Measurements from ENCODE around the gene DAAM2. TPM values are rescaled to one million over a fixed set of nuclear protein-coding genes. Genes with fewer than 3 reads are reported as not detected.
A peak's percentile ranks its signal among the peaks of the same experiment; 100 is the strongest.

Gene DAAM2
- 0.11 TPM for polyA plus RNA-seq (2012; ENCODE audit: missing spikeins)

DNA sequence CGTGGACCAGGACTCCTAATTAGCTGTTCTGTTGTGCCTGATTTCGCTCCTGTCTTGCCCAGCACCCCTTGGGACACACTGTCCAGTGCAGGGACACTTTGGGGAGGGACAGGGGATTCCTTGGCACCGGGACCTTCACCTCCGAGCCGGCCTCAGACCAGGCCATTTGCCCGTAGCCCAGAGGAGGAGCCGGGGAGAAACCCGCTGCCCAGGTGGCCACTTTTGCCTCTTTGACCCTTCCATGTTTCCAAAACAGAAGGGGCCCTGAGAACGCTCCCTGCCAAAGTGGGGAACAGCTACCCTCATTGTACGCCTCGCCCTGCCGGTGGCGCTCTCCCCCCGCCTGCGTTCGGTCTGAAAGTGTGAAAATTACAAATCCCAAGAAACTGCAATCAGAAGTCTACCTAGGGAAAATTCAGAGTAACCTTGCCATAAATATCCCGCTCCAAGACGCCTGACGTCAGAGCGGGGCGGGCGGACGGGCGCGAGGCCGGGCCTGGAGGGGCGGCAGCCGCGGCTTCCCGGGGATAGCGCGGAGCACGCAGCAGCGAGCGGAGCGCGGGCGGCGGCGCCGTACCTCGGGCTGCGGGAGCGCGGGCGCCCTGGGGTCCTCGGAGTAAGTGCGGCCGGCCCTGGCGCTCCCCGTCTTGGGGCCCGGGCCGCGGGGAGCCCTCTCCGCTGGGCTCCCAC lies at the start of gene DAAM2:
Gene DAAM2 (plus strand): TSS at position 527 of the 690 bp plus-strand sequence. CDS start 63,927 bp downstream, outside the sequence.
- TF ChIP-seq TAF1 (IDR thresholded peaks at IDR 0.05; ENCODE audit: borderline replicate concordance, low read depth, low read length), result no peak
- no peak for TF ChIP-seq POLR2AphosphoS5 (IDR thresholded peaks at IDR 0.05; ENCODE audit: low read depth, low read length)
- TF ChIP-seq POLR2A (IDR thresholded peaks at IDR 0.05; ENCODE audit: low read depth, low read length), result no peak
- DNase-seq (ENCODE audit: insufficient read length) (no peak), FAIRE-seq (no peak)

DNA sequence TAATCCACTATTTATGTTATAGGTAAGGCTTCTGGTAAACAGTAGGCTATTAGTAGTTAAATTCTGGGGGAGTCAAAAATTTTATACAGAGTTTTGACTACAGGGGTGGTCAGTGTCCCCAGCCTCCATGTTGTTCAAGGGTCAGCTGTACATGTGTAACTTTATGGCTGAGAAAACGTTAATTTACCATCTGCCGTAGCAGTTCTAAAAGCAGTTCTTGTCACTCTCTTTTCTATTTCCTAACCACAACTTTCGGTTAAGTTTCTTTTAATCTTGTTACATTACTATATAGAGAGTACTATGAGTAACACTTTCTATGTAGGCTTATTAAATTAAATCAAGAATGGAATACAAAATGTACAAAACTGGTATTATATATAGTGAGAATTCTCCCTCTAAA lies 45.4 kb upstream of the DAAM2 start:
- no peak for TF ChIP-seq POLR2AphosphoS5 (IDR thresholded peaks at IDR 0.05; ENCODE audit: low read depth, low read length)
- no peak for TF ChIP-seq TAF1 (IDR thresholded peaks at IDR 0.05; ENCODE audit: borderline replicate concordance, low read depth, low read length)
- no peak for TF ChIP-seq POLR2A (IDR thresholded peaks at IDR 0.05; ENCODE audit: low read depth, low read length)
- FAIRE-seq (no peak), DNase-seq (ENCODE audit: insufficient read length) (no peak)

DNA sequence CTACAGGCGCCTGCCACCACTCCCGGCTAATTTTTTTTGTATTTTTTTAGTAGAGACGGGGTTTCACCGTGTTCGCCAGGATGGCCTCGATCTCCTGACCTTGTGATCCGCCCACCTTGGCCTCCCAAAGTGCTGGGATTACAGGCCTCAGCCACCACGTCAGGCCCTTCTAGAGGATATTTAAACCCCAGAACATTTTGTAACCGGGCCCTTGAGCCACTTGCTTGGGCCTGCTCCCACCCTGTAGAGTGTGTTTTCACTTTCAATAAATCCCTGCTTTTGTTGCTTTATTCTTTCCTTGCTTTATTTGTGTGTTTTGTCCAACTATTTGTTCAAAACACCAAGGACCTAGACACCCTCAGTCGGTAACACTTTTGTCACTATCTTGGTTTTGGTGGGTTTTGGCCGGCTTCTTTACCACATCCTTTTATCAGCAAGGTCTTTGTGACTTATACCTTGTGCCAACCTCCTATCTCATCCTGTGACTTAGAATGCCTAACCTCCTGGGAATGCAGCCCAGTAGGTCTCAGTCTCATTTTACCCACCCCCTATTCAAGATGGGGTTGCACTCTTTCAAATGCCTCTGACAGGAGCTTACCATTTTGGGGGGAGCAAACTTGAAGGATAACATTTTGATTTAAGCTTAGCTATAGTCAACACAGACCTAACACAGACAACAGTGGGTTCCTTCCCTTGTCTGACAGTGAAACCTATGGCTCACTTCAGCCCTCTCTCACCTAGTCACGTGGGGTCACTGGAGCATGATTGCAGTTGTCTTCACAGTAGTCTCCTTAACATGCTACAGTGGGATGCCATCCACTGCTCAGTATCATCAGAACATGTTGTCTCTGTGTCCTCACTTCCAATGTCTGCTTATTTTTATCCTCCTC lies 39.1 kb upstream of the DAAM2 start:
- peak; percentile 5 for DNase-seq (ENCODE audit: insufficient read length)
- TF ChIP-seq POLR2A (IDR thresholded peaks at IDR 0.05; ENCODE audit: low read depth, low read length), result no peak
- peak; percentile 72 for FAIRE-seq

DNA sequence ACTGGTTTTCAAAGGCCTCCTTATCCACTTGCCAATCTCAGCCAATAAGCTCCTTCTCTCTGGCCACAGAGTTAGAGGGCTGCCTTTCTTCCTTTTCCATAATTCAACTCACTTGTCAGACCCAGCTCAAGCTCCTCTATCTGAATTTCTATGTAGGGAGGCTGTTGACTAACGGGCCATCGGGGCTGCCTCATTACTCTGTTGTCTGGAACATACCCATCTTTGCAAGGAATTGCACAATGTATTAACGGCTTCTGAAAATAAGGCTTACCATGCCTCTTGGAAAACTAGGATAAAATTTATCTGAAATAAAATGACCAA lies 38.5 kb upstream of the DAAM2 start:
- no peak for FAIRE-seq
- TF ChIP-seq POLR2AphosphoS5 (IDR thresholded peaks at IDR 0.05; ENCODE audit: low read depth, low read length) (no peak), TAF1 (IDR thresholded peaks at IDR 0.05; ENCODE audit: borderline replicate concordance, low read depth, low read length) (no peak), POLR2A (IDR thresholded peaks at IDR 0.05; ENCODE audit: low read depth, low read length) (no peak)
- DNase-seq (ENCODE audit: insufficient read length), result no peak

DNA sequence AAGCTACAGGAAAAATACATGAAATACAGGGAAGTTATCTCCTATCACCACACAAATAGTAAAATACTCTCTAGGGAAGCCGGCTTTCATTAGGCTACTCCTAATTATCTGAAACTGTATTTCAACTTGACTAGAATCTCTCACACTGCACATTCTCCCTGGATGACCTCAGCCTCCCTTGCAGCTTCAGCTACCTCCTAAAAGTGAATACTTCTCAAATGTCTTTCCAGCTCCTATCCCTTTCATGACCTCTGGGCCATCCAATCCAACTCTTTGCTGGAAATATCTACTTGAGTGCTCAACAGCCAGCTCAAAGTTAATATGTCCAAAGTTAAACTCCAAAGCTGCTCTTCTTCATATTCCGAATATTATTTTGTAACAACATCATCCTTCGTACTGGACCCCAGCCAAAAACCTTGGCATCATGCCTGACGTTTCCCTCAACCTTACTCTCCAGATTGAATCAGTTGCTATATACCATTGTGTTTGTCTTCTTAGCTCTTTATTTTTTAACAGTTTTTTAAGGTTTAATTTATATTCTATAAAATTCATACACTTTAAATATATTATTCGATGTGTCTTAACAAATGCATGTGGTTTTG lies 37.6 kb upstream of the DAAM2 start:
- no peak for DNase-seq (ENCODE audit: insufficient read length)

DNA sequence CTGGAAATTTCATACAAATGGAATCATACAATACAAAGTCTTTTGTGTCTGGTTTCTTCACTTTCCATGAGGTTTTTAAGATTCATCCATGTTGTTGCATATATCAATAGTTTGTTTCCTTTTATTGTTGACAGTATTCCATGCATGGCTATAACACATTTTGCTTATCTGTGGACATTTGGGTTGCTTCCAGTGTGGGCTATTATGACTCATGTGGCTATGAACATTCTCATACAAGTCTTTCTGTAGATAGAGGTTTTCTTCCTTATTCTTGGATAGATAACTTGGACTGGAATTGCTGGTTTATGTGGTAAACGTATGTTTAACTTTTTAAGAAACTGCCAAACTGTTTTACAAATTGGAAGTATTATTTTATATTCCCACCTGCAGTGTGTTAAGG lies 36.9 kb upstream of the DAAM2 start:
- no peak for FAIRE-seq
- no peak for DNase-seq (ENCODE audit: insufficient read length)
- TF ChIP-seq TAF1 (IDR thresholded peaks at IDR 0.05; ENCODE audit: borderline replicate concordance, low read depth, low read length), result no peak
- TF ChIP-seq POLR2A (IDR thresholded peaks at IDR 0.05; ENCODE audit: low read depth, low read length), result no peak
- TF ChIP-seq POLR2AphosphoS5 (IDR thresholded peaks at IDR 0.05; ENCODE audit: low read depth, low read length), result no peak

More for the DNA sequence above, 37.6 kb upstream of the DAAM2 start:
- FAIRE-seq, result no peak
- TF ChIP-seq TAF1 (IDR thresholded peaks at IDR 0.05; ENCODE audit: borderline replicate concordance, low read depth, low read length) (no peak), POLR2A (IDR thresholded peaks at IDR 0.05; ENCODE audit: low read depth, low read length) (no peak), POLR2AphosphoS5 (IDR thresholded peaks at IDR 0.05; ENCODE audit: low read depth, low read length) (no peak)

DNA sequence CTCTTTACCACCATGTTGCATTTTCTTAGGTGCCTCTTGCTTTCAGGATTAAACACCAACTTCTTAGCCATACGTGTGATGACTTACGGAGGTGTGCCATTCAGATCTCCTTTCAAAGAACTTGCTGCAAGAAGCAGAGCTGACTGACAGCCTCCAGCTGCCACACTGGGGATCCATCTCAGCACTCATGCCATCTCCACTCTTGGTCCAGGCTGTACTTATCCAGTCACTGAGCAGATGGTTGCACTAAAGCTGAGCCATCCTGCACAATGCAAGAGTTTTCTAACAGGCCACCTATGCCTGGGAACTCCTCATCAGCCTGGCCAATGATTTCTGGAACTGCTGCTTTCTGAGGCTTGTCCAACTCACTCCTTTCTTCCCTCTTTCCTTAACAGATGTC lies 35.6 kb upstream of the DAAM2 start:
- DNase-seq (ENCODE audit: insufficient read length) (no peak), FAIRE-seq (no peak)
- no peak for TF ChIP-seq POLR2A (IDR thresholded peaks at IDR 0.05; ENCODE audit: low read depth, low read length)
- no peak for TF ChIP-seq TAF1 (IDR thresholded peaks at IDR 0.05; ENCODE audit: borderline replicate concordance, low read depth, low read length)
- TF ChIP-seq POLR2AphosphoS5 (IDR thresholded peaks at IDR 0.05; ENCODE audit: low read depth, low read length), result no peak

DNA sequence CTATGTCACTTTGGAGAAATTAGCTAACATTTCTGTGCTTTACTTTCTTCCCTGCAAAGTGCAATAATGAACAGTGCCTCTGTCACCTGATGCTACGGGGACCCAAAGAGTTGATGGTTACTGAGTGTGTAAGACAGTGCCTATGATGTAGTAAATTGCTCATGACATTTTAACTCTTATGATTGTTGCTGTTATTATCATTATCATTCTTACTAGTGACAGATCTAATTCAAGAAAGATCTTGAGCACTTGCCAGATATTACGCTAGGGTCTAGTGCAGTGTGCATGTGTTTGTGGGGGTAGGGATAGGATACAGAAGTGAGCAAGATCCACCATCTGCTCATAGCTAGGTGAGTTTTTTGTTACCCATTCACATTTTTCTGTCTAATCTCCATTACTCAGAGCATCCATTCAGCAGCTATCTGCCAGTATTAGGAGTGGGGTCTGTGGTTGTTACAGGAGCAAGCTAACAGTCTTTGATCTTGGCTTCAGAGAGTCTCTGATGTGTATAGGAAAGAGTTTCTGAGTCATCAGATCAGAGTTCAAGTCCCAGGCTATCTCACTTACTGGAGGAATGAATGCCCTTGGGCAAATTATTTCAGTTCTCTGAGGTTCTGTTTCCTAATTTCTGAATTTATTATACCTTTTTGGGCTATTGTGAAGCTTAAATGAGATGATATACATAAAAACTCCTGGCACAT lies 33.1 kb upstream of the DAAM2 start:
- DNase-seq (ENCODE audit: insufficient read length) (no peak), FAIRE-seq (no peak)
- TF ChIP-seq TAF1 (IDR thresholded peaks at IDR 0.05; ENCODE audit: borderline replicate concordance, low read depth, low read length) (no peak), POLR2AphosphoS5 (IDR thresholded peaks at IDR 0.05; ENCODE audit: low read depth, low read length) (no peak)

DNA sequence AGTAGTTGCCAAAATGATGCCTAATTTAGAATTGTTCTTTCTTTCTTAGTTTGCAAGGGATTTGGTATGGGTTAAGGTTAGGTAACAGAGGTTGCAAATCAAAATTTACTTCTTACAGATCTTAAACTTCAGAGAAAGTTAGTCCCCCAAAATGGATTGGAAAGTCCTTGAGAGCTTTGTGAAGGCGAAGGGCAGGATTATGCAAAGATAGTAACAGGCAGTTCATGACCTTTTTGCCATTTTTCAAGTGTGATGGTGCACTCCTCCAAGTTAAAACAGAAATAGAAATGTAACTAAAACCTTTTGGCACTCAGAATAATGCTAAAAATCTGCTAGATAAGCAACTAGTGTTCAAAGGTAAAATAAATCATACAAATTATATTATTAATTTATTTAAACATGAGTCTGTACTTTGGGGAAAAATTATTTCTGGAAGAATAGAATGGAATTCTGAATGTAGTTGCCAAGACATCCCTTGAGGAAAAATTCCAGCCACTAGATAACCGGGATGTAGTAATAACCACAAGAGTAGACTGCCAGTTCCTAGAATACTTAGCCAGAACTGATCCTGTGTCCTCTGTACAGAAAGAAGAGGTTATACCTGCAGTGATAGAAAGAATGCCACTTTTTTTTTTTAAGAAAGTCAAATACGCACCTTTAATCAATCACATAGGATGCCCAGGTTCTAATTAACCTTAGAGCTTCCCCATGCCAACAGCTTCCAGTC lies 31.8 kb upstream of the DAAM2 start:
- DNase-seq (ENCODE audit: insufficient read length) (no peak), FAIRE-seq (no peak)
- TF ChIP-seq POLR2AphosphoS5 (IDR thresholded peaks at IDR 0.05; ENCODE audit: low read depth, low read length), result no peak
- no peak for TF ChIP-seq TAF1 (IDR thresholded peaks at IDR 0.05; ENCODE audit: borderline replicate concordance, low read depth, low read length)
- TF ChIP-seq POLR2A (IDR thresholded peaks at IDR 0.05; ENCODE audit: low read depth, low read length), result no peak

DNA sequence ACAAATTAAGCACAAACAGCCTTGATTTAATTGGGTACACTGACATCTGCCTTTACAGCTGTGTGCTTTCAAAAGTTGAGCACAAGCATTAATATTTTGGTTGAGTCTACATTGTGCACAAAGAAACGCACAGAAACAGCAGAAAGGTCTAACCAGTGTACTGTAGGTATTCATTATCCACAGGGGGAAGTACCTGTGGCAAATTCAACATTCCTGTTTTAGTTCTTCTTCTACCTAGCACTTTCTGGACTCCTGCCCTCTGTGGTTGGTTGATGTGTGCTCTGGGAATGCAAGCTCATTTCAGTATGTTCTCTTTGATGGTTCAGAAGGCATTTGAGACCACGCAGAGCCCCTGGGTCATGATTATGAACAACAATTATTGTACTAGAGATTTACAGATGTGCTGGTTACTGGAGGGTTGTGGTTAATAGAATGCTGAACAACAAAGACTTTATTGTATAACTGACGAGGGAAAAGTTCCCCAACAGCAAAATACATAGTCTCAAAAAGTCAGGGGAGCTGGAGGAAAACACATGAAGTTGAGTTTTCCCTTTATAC lies 26.6 kb upstream of the DAAM2 start:
- no peak for DNase-seq (ENCODE audit: insufficient read length)
- no peak for FAIRE-seq
- TF ChIP-seq TAF1 (IDR thresholded peaks at IDR 0.05; ENCODE audit: borderline replicate concordance, low read depth, low read length) (no peak), POLR2A (IDR thresholded peaks at IDR 0.05; ENCODE audit: low read depth, low read length) (no peak), POLR2AphosphoS5 (IDR thresholded peaks at IDR 0.05; ENCODE audit: low read depth, low read length) (no peak)
